Activated T-cell treated with anti-CD3 and anti-CD28 coated beads, Interleukin-2, amount 50 U/mL, for 72 hours (primary cell): ENCODE data around the gene CYSTM1. TPM values are rescaled to one million over a fixed set of nuclear protein-coding genes. Genes with fewer than 3 reads are reported as not detected.
A peak's percentile ranks its signal among the peaks of the same experiment; 100 is the strongest.

Source experiments
- ATAC-seq, 2 donors: fragments of 150-1000 bp; cut with Tn5 transposase; replicated peaks in 1 of 2; 2 replicates each; pipeline ENCODE4 v1.10.0; 2021; ENCODE audit warnings: moderate library complexity in 2 of 2, mild to moderate bottlenecking in 1 of 2
- DNase-seq, 2 donors: peaks; one replicate each; pipeline ENCODE4 v3.0.0; 2021 to 2022; ENCODE audit warnings: mixed read lengths in 1 of 2
- H3K27ac Mint-ChIP-seq: one replicate; pipeline ENCODE4 v1.8.0; 2022; ENCODE audit warnings: mild to moderate bottlenecking, moderate library complexity, mixed read lengths
- H3K27me3 Mint-ChIP-seq: one replicate; pipeline ENCODE4 v1.8.0; 2022; ENCODE audit warnings: low read depth, mixed read lengths
- H3K36me3 Mint-ChIP-seq, 2 donors: one replicate each; pipeline ENCODE4 v1.8.0; 2022; ENCODE audit warnings: mixed read lengths in 2 of 2, mild to moderate bottlenecking in 1 of 2; ENCODE audit not compliant: insufficient read depth in 2 of 2
- H3K4me1 Mint-ChIP-seq: one replicate; pipeline ENCODE4 v1.8.0; 2022; ENCODE audit warnings: low read depth, mixed read lengths
- H3K4me3 Mint-ChIP-seq, 2 donors: one replicate each; pipeline ENCODE4 v1.8.0; 2022; ENCODE audit warnings: mild to moderate bottlenecking in 2 of 2, mixed read lengths in 2 of 2, moderate library complexity in 2 of 2
- H3K9me3 Mint-ChIP-seq, 2 donors: one replicate each; pipeline ENCODE4 v1.8.0; 2022; ENCODE audit warnings: mixed read lengths in 2 of 2
- total RNA-seq, 2 donors: library from RNA; stranded (reverse); gene quantifications; one replicate each; pipeline ENCODE4 v1.2.3, GENCODE V29; 2022

CYSTM1 gene
- total RNA-seq, 2 donors from 2014 or later = 15.3 to 18.9 TPM

DNA sequence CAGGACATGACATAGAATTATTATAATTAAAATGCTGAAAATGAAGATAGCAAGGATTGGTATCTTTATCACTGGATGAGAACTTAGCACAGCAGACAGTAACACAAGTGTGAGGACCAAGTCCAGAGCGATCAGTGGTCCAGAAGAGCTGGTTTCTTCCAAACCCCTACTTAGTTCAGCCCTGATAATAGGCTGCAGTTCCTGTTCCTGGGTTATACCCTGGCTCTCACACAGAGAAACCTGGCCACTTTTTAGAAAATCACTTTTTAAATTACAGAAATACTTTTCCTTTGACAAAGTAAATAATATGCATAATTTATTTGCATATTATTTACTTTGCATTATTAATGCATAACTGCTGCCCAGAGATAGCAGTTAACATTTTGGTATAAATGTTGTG lies 40.3 kb downstream of the CYSTM1 start:
- no peak overlapping the region for H3K4me3 Mint-ChIP-seq
- H3K36me3 Mint-ChIP-seq = peaks cover 0 to 1% of the 10 kb centered on the region in 2 donors

DNA sequence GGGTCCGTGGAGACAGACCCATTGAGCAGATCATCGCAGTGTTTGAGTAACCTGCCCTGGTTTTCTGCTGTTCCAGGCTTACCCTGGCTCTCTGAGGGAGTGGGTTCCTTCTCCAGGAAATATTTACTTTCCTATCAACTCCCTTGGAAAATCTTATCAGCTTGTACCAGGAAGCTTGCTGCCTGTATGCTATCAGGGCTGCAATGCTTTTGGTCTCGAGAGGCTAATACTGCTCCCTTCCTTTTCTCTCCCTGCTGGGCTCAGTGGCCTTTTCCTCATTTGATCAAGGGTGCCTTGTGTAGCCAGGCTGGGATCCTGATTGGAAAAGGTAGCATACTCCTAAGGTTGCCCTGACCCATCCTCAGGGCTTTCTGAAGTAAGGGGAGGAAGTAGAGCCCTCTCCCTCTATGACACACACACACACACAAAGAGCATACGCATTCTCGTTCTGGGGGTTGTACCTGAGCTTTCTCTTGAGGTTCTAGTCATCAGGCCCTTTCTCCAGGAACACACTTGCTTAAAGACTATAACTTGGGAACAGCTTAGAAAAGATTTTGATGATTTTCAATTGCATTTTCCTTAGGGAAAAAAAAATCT lies 41.6 kb downstream of the CYSTM1 start:
- Mint-ChIP-seq H3K9me3 (no peaks in the 10 kb centered on the region), H3K4me1 (peaks cover 23% of the 10 kb centered on the region), H3K27me3 (no peaks in the 10 kb centered on the region), H3K4me3 (no peak overlapping the region), H3K36me3 (peaks cover 0 to 1% of the 10 kb centered on the region in 2 donors), H3K27ac (no peak overlapping the region)
- DNase-seq = no peak
- ATAC-seq = no peak

More for the DNA sequence above, 40.3 kb downstream of the CYSTM1 start:
- Mint-ChIP-seq H3K27me3 (no peaks in the 10 kb centered on the region), H3K9me3 (no peaks in the 10 kb centered on the region), H3K4me1 (peaks cover 10% of the 10 kb centered on the region), H3K27ac (no peak overlapping the region)
- DNase-seq = no peak
- ATAC-seq = no peak

DNA sequence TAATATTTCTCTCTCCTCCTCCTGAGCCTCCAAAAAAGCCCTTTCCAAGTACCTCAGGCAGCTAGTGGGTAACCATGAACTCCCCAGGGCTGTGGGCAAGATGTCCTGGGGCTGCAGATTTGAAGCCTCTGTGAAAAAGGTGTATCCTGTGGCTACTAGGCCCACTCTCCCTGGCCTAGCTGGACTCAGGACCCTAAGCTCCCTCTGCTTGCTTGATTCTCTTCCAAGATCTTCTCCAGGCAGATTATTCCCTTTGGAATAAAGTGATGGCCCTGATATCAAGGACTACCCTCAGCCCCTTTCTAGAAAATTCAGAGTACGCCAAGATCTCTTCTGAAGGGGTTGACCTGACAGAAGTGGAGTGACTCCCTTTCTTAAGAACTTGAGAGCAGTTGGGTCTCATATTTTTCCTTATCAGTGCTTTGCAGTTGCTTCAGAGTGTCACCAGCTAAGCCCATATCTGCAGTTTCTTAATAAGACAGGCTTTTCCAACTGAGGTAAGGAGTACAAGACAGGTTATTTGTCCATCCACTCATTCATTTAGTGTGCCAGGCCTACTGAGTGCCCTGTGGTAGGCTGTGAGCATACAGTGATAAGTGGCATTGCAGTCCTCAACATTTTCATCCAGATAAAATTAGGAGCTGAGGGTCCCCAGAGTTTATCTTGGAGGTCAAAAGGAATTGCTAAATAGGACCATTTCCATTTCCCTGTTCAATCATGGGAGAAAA lies 42.5 kb downstream of the CYSTM1 start:
- Mint-ChIP-seq H3K27ac (no peak overlapping the region), H3K4me1 (peaks cover 32% of the 10 kb centered on the region), H3K27me3 (no peaks in the 10 kb centered on the region), H3K9me3 (no peaks in the 10 kb centered on the region), H3K36me3 (peaks cover 0 to 1% of the 10 kb centered on the region in 2 donors), H3K4me3 (no peak overlapping the region)
- DNase-seq (no peak), ATAC-seq (no peak)

DNA sequence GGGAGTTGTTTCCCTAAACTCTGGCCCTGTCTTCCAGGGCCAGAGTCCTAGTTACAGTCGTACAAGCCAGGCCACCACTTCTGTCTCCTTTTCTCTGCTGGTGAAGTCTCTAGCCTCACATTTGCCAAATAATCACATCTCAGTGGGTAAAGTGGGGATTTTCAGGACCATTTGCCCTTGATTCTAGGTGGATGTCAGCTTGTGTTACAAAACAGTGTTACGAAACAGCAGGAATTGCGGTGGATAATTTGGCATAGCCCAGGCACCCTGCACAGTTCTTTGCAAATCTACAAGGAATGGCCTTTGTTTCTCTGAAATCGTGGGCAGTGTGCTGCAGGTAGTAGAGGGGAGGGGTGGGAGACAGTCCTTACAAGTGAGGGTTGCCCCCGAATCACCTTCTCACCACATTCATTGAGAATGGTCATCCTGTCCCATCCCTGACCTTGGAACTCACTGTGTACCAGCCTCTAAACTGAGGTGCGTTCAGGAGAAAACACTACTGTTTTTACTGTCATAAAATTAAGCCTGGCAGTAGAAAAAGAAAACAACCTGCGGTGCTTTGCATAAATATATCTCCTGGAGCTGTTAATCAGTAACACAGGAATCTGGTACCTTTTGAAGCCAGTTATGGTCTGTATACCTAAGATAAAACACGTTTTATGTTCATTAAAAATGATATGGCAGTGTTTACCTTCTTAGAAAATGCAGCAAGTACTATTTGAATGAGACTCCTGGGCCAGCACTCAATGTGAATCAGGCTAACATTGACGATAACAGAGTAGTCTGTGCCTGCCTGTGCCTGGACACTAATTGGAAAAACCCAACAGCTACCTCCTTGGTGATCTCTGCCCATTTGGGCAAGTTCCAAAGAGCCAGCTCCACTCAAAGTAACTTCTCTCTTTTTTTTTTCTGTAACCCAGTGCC lies 44.3 kb downstream of the CYSTM1 start:
- peaks cover 0 to 1% of the 10 kb centered on the region in 2 donors for H3K36me3 Mint-ChIP-seq
- H3K27ac Mint-ChIP-seq = no peak overlapping the region
- no peak overlapping the region for H3K4me3 Mint-ChIP-seq
- no peaks in the 10 kb centered on the region for H3K9me3 Mint-ChIP-seq
- H3K27me3 Mint-ChIP-seq = no peaks in the 10 kb centered on the region
- peaks cover 34% of the 10 kb centered on the region for H3K4me1 Mint-ChIP-seq
- ATAC-seq (no peak), DNase-seq (no peak)

DNA sequence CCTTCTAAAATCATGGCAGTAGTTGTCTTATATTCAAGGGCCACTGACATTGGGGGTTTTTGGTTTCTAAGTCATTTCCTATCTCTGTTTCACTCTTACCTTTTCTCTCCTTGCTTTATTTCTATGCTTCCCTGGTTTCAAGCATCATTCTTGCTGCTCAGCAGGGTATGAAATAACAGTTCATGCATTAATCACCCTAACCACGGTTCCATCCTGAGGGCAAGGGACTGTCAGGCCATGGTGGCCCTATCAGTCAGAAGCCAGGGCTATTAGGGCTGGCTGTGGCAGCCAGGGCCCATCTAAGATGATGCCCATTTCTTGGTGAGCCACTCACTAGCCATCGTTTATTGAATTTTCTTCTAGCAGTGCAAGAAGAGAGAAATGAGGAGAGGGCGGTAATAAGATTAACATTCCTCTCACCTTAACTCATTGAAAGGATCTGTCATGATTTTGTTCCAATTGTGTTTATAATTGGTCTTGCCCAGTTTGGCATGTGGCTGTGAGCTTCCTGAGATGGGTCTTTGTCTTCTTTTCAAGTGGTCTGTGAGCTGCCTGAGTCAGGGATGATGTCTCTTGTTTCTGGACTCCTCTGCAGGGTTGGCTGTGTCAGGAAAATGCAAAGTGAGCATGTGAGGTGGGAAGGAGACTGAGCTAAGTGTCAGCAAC lies 45.2 kb downstream of the CYSTM1 start:
- H3K27me3 Mint-ChIP-seq = no peaks in the 10 kb centered on the region
- no peak overlapping the region for H3K27ac Mint-ChIP-seq
- DNase-seq (peak; percentile 18 to 25), ATAC-seq (peak; percentile 75 to 85)
- H3K4me3 Mint-ChIP-seq = peak overlapping the region in 1 of 2 donors; percentile 22
- H3K36me3 Mint-ChIP-seq = peaks cover 0 to 1% of the 10 kb centered on the region in 2 donors
- peaks cover 34% of the 10 kb centered on the region for H3K4me1 Mint-ChIP-seq
- no peaks in the 10 kb centered on the region for H3K9me3 Mint-ChIP-seq

DNA sequence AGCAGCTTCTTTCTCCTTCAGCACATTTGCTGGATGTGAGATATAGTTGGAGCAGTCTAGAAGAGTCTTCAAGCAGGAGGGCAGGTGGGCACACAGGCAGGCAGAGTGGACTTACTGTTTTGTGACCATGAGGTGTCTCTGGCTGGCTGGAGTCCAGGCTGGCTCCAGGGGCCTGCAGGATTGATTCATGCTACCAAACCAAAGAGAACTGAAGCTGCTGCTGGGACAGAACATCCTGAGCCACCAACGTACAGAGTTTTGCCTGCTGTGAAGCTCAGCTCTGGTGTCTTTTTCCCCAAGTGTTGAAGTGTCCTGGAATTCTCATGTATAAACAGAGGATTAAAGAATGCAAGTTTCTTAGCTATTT lies 45.7 kb downstream of the CYSTM1 start:
- Mint-ChIP-seq H3K27ac (no peak overlapping the region), H3K4me1 (peaks cover 34% of the 10 kb centered on the region), H3K36me3 (peaks cover 0 to 1% of the 10 kb centered on the region in 2 donors), H3K27me3 (no peaks in the 10 kb centered on the region), H3K4me3 (no peak overlapping the region), H3K9me3 (no peaks in the 10 kb centered on the region)
- no peak for DNase-seq
- ATAC-seq = no peak

- DNase-seq (no peak), ATAC-seq (peak; percentile 66 to 69)
- H3K4me1 Mint-ChIP-seq = peaks cover 34% of the 10 kb centered on the region
- H3K36me3 Mint-ChIP-seq = peaks cover 0 to under 1% of the 10 kb centered on the region in 2 donors
- no peaks in the 10 kb centered on the region for H3K27me3 Mint-ChIP-seq
- H3K27ac Mint-ChIP-seq = no peak overlapping the region
- H3K4me3 Mint-ChIP-seq = peak overlapping the region; percentile 56
- no peaks in the 10 kb centered on the region for H3K9me3 Mint-ChIP-seq
Measured at GRCh38 chr5:140221697-140222223, 46.8 kb downstream of the CYSTM1 start.

- Mint-ChIP-seq H3K4me3 (peak overlapping the region; percentile 20 to 56), H3K4me1 (peaks cover 34% of the 10 kb centered on the region), H3K9me3 (no peaks in the 10 kb centered on the region), H3K27me3 (no peaks in the 10 kb centered on the region), H3K27ac (no peak overlapping the region), H3K36me3 (no peaks in the 10 kb centered on the region)
- ATAC-seq (no peak), DNase-seq (no peak)
Measured at GRCh38 chr5:140222416-140222815, 47.4 kb downstream of the CYSTM1 start.

DNA sequence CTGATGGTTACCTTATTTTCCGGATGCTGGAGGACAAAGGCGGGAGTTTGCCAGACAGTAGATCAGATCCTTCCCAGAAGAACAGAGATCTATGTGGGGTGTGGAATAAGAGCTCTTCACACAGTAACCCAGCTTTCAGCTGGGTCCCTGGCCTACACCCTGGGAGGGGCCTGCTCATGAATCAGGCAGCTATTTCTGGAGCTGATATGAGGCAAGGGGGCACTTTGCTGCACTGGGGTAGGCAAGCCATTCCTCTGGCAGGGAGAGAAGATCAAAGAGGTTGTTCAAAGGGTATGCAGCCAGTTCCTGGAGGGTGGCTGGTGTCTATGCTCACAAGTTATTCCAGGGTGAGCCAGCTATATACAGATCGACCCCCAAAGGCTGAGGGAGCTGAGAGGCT lies 48.6 kb downstream of the CYSTM1 start:
- no peaks in the 10 kb centered on the region for H3K27me3 Mint-ChIP-seq
- H3K4me1 Mint-ChIP-seq = peaks cover 34% of the 10 kb centered on the region
- H3K36me3 Mint-ChIP-seq = no peaks in the 10 kb centered on the region
- H3K9me3 Mint-ChIP-seq = no peaks in the 10 kb centered on the region
- H3K27ac Mint-ChIP-seq = no peak overlapping the region
- no peak overlapping the region for H3K4me3 Mint-ChIP-seq
- no peak for ATAC-seq
- DNase-seq = no peak

DNA sequence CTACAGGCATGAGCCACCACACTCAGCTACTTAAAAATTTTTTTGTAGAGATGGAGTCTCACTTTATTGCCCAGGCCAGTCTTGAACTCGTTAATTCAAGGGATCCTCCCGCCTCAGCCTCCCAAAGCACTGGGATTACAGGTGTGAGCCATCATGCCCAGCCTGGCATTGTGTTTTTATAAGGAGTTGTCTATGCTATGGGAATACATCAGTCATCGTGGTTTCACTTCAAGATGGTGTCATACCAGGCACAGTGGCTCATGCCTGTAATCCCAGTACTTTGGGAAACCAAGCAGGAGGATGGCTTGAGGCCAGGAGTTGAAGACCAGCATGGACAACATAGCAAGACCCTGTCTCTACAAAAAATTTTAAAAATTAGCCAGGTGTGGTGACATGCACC lies 49.7 kb downstream of the CYSTM1 start:
- Mint-ChIP-seq H3K9me3 (no peaks in the 10 kb centered on the region), H3K36me3 (no peaks in the 10 kb centered on the region), H3K4me1 (peaks cover 30% of the 10 kb centered on the region), H3K4me3 (no peak overlapping the region), H3K27me3 (no peaks in the 10 kb centered on the region), H3K27ac (no peak overlapping the region)
- ATAC-seq (no peak), DNase-seq (no peak)

DNA sequence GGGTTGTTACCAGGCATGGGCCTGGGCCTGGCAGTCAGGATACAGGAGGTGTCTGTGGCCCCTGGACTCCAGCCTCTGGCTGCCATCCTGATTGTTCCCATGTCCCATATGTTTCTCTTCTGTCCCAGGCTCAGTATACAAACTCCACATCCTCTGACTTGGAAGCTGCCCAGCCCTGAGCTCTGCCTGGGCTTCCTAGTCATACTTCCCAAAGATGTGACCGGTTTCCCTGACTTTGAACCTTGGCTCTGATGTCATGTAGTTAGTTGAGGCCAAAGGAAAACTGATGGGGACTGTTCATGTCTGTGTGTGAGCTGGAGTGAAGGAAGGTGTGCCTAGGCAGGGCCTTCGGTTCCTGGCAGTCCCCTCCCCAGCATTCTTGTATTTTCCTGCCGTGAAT lies 50.4 kb downstream of the CYSTM1 start:
- ATAC-seq (no peak), DNase-seq (no peak)
- H3K4me1 Mint-ChIP-seq = peaks cover 23% of the 10 kb centered on the region
- H3K9me3 Mint-ChIP-seq = no peaks in the 10 kb centered on the region
- no peaks in the 10 kb centered on the region for H3K36me3 Mint-ChIP-seq
- no peak overlapping the region for H3K4me3 Mint-ChIP-seq
- no peak overlapping the region for H3K27ac Mint-ChIP-seq
- no peaks in the 10 kb centered on the region for H3K27me3 Mint-ChIP-seq

GRCh38 chr5:140227046-140227445 lies 52.1 kb downstream of the CYSTM1 start:
- DNase-seq (no peak), ATAC-seq (peak in 1 of 2 donors; percentile 4)
- H3K4me3 Mint-ChIP-seq = no peak overlapping the region
- H3K27me3 Mint-ChIP-seq = peaks cover 2% of the 10 kb centered on the region
- H3K9me3 Mint-ChIP-seq = no peaks in the 10 kb centered on the region
- no peak overlapping the region for H3K27ac Mint-ChIP-seq
- no peaks in the 10 kb centered on the region for H3K36me3 Mint-ChIP-seq
- H3K4me1 Mint-ChIP-seq = peaks cover 6% of the 10 kb centered on the region
